GM19193 (cell line): ENCODE results near the gene CHST1.

Source experiments
- POLR2A ChIP-seq: IDR thresholded peaks from 4 replicates; pipeline ENCODE4 v1.6.1; 2011; ENCODE audit not compliant: insufficient read depth, insufficient read length; ENCODE audit errors: extremely low read depth

Gene CHST1

DNA sequence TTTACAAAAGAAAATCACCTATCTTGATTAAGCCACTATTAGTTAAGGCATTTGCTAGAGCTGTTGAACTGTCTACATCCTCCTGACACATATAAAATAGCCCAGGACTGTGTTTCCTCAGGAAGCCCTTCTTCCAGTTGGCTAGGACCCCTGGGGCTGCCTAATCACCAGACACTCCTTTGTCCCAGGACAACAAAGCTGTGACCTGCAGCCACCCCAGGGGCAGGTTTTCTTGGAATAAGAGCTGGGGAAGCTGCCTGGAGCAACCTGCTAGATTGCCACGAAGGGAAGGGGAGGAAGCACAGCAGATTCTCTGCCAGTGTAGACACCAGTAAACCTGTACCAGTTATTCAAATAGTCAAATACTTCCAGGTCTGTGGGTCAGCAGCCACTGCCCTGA is 17.6 kb downstream of the CHST1 start:
- TF ChIP-seq POLR2A = no peak

- no peak for TF ChIP-seq POLR2A
Observed at GRCh38 chr11:45647329-45647728, 18.1 kb downstream of the CHST1 start.

DNA sequence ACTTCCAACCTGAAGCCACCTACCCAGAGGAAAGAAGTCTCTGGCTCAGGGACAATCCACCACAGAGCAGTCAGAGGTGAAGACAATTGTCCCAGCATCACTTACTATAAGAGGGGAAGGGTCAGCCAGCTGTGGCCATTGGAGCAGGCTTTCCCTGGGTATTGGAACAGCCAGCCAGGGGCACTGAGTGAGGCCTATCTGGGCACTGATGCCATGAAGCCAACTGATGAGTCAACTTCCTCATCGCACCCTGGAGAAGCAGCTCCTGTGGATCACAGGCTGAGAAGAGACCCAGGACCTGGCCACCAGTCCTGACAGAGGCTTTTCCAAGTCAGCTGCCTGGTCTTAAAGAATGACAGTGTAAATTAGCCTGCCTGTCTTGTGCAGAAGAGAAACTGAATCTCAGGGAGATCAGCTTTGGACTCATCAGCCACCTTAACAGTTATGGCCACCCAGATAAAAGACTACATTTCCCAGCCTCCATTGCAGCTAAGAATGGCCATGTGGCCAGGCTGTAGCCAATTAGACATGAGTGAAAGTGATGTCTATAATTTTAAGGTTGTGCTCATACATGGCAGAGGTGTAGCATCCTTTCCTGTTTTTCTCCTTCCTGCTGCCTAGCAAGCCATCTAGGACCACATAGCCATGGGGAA is 19.0 kb downstream of the CHST1 start:
- no peak for TF ChIP-seq POLR2A

DNA sequence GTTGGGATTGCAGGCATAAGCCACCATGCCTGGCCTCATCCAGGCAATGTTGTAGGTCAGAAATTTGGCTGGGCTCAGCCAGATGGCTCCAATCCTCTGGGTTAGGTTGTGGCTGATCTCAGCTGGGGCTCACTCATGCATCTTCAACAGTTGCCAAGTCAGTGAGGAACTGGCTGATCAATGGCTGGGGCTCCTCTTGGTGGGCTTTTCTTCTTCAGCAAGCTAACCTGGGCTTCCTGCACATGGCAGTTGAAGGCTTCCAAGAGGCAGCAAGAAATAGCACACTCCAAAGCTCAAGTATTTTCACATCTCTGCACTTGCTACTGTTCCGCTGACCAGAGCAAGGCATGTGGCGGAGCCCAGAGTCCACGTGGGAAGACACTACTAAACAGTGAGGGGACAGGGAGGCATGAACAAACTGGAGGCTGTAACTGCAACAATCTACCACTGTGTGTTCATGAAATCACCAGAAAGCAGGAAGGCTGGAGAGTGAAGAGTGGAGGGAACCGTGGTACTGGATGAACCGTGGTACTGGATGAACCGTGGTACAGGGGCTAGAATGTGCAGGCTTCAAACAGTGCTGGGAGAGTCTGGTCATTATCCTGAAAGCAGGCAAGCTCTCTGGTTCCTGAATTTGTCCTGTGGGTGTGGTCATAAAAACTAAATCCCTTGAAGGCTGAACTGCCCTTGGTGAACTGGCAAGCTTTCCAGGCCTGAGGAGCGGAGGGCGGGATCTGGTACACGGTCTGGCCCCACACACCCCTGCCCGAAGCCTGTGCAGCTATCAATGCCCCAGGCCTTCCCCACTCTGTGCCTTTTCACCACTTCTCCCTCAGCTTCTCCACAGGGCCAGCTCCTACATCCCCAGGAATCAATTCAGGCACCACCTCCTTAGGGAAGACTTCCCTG is 20.2 kb downstream of the CHST1 start:
- TF ChIP-seq POLR2A = no peak

- TF ChIP-seq POLR2A = no peak
Observed at GRCh38 chr11:45643598-45644260, 21.7 kb downstream of the CHST1 start.

GRCh38 chr11:45641961-45642360 is 23.5 kb downstream of the CHST1 start:
- TF ChIP-seq POLR2A = no peak

GRCh38 chr11:45638051-45638450 is 27.4 kb downstream of the CHST1 start:
- no peak for TF ChIP-seq POLR2A

GRCh38 chr11:45635907-45636306 is 29.5 kb downstream of the CHST1 start:
- no peak for TF ChIP-seq POLR2A

GRCh38 chr11:45625611-45626010 is 39.8 kb downstream of the CHST1 start:
- TF ChIP-seq POLR2A = no peak

- TF ChIP-seq POLR2A = no peak
Observed at GRCh38 chr11:45624095-45624494, 41.3 kb downstream of the CHST1 start.

GRCh38 chr11:45622861-45623260 is 42.6 kb downstream of the CHST1 start:
- no peak for TF ChIP-seq POLR2A

GRCh38 chr11:45622283-45622682 is 43.1 kb downstream of the CHST1 start:
- no peak for TF ChIP-seq POLR2A

DNA sequence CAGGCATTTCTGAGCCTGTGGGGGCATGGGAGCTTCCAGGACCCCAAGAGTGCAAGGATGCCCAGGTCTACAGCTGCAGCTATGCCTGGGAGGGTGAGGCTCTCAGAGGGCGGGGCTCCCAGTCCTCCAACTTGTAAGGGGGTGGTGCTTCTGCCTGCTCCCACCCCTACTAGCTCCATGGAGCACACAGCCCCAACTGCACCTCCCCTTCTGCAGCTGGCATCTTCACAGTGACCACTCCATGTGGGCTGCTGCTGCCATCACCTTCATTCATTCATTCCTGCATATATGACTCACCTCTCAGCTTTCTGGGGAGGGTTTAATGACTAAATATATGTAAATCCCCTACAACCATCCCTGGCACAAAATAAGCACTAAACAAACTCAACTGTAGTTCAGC is 43.8 kb downstream of the CHST1 start:
- TF ChIP-seq POLR2A = no peak

- no peak for TF ChIP-seq POLR2A
Observed at GRCh38 chr11:45620243-45620642, 45.2 kb downstream of the CHST1 start.

DNA sequence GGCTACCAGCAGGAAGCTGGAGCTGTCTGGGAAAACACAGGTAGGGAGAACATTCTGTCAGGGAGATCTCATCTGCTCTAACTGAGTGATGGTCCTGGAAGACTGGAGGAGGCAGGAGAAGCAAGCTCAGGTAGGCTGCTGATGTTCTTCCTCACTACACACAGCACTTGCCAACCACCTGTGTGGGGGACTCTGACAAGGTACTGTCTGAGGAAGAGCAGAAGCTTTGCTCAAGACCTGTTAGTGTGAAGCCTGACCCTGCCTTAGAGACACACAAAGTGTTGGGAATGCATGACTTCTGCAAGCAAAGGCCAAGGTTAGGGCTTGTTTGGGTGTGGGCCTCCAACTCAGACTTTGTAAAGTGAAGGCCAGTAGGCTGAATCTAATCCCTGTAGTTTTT is 46.5 kb downstream of the CHST1 start:
- no peak for TF ChIP-seq POLR2A

- no peak for TF ChIP-seq POLR2A
Observed at GRCh38 chr11:45617871-45618601, 47.4 kb downstream of the CHST1 start.
